Tibial nerve (tissue), 3 donors: ENCODE data around the gene MPZL1.

ENCODE experiments used
- CTCF ChIP-seq, 5 experiments: fragments of 200-600 bp in 3 of 5; fragments of 450-650 bp in 2 of 5; sonication (generic) in 3 of 5; IDR thresholded peaks; one replicate each; pipeline ENCODE4 v1.5.1; 2016 to 2019; ENCODE audit warnings: antibody characterized with exemption in 5 of 5, mild to moderate bottlenecking in 3 of 5, moderate library complexity in 2 of 5
- POLR2A ChIP-seq, 2 donors: fragments of 450-650 bp; IDR thresholded peaks; one replicate each; pipeline ENCODE4 v1.6.1; 2017; ENCODE audit warnings: antibody characterized with exemption in 2 of 2, mild to moderate bottlenecking in 2 of 2, moderate library complexity in 2 of 2

DNA sequence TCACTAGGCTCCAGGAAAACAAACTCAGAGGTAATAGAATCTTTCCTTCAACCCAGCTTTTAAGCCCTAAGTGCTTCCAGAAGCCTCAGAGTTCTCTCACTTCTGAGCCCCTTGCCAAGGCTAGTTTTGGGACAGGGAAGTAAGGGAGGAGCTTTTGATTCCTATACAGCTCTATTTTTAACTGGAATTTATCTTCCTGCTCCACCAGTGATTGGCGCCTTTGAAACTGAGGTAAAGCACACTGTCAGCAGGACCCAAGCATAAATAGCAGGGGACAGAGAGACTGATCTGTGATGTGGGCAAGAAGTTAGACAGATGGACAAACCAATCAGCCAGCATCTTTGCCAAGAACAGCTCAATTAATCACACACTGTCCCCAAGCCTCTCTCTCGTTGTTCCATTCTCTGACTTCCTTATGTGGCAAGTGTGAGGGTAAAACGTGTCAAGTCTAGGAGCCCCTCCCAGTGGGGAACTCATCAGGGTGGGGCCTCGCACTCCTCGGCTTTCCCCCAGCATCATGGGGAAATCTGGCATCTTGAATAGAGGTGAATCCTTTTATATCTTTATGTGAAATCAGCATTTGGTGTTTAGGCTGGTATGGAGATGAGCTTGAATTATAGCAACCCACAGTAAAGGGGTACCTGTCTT, 40.2 kb upstream of the MPZL1 start:
- TF ChIP-seq CTCF (IDR thresholded peaks at IDR 0.05) (no peak), POLR2A (IDR thresholded peaks at IDR 0.05) (no peak)
